Measurements from ENCODE around the gene OCLN.

GRCh38 chr5:69492391-69492922 is at the start of gene OCLN:
- TF ChIP-seq POLR2A (IDR thresholded peaks at IDR 0.05; ENCODE audit: borderline replicate concordance, extremely low read depth, insufficient read depth, insufficient read length) (no peak), CTCF (IDR thresholded peaks at IDR 0.05 in 2 of 3, conservative IDR thresholded peaks at IDR 0.05 in 1 of 3; ENCODE audit: borderline replicate concordance in 1 of 3, insufficient read depth in 1 of 3, low read depth in 2 of 3, low read length in 2 of 3) (no peak), EZH2phosphoT487 (IDR thresholded peaks at IDR 0.05; ENCODE audit: borderline replicate concordance) (no peak), FOSL1 (IDR thresholded peaks at IDR 0.05; ENCODE audit: low read depth) (no peak), POLR2AphosphoS5 (IDR thresholded peaks at IDR 0.05; ENCODE audit: low read depth, low read length) (peak; percentile 84), SP1 (IDR thresholded peaks at IDR 0.05; ENCODE audit: low read depth) (peak; percentile 1; the same call in 1 of the 2 replicates), EZH2 (IDR thresholded peaks at IDR 0.05) (no peak), MAX (IDR thresholded peaks at IDR 0.05) (peak; percentile 82), JUND (IDR thresholded peaks at IDR 0.05) (no peak), YY1 (IDR thresholded peaks at IDR 0.05; ENCODE audit: extremely low read depth, insufficient replicate concordance, low read depth, low read length) (peak; percentile 33), SIN3A (IDR thresholded peaks at IDR 0.05; ENCODE audit: low read depth) (peak; percentile 71), EGR1 (IDR thresholded peaks at IDR 0.05; ENCODE audit: low read depth) (peak; percentile 77)
- TF ChIP-seq, protein P1, sequence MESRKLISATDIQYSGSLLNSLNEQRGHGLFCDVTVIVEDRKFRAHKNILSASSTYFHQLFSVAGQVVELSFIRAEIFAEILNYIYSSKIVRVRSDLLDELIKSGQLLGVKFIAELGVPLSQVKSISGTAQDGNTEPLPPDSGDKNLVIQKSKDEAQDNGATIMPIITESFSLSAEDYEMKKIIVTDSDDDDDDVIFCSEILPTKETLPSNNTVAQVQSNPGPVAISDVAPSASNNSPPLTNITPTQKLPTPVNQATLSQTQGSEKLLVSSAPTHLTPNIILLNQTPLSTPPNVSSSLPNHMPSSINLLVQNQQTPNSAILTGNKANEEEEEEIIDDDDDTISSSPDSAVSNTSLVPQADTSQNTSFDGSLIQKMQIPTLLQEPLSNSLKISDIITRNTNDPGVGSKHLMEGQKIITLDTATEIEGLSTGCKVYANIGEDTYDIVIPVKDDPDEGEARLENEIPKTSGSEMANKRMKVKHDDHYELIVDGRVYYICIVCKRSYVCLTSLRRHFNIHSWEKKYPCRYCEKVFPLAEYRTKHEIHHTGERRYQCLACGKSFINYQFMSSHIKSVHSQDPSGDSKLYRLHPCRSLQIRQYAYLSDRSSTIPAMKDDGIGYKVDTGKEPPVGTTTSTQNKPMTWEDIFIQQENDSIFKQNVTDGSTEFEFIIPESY (IDR thresholded peaks at IDR 0.05; ENCODE audit: extremely low read depth, insufficient replicate concordance, low read length) = no peak
- TF ChIP-seq, protein P2, sequence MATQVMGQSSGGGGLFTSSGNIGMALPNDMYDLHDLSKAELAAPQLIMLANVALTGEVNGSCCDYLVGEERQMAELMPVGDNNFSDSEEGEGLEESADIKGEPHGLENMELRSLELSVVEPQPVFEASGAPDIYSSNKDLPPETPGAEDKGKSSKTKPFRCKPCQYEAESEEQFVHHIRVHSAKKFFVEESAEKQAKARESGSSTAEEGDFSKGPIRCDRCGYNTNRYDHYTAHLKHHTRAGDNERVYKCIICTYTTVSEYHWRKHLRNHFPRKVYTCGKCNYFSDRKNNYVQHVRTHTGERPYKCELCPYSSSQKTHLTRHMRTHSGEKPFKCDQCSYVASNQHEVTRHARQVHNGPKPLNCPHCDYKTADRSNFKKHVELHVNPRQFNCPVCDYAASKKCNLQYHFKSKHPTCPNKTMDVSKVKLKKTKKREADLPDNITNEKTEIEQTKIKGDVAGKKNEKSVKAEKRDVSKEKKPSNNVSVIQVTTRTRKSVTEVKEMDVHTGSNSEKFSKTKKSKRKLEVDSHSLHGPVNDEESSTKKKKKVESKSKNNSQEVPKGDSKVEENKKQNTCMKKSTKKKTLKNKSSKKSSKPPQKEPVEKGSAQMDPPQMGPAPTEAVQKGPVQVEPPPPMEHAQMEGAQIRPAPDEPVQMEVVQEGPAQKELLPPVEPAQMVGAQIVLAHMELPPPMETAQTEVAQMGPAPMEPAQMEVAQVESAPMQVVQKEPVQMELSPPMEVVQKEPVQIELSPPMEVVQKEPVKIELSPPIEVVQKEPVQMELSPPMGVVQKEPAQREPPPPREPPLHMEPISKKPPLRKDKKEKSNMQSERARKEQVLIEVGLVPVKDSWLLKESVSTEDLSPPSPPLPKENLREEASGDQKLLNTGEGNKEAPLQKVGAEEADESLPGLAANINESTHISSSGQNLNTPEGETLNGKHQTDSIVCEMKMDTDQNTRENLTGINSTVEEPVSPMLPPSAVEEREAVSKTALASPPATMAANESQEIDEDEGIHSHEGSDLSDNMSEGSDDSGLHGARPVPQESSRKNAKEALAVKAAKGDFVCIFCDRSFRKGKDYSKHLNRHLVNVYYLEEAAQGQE (IDR thresholded peaks at IDR 0.05; ENCODE audit: low read depth) = no peak
